PFSK-1 (cell line): ENCODE measurements around the gene DOCK1.

Experiments used
- FOXP2 ChIP-seq: optimal IDR thresholded peaks from 2 replicates; pipeline ENCODE3; 2011; ENCODE audit warnings: borderline replicate concordance, control low read depth, inconsistent platforms; ENCODE audit not compliant: insufficient read depth; ENCODE audit errors: extremely low read length, extremely low read depth
- POLR2AphosphoS5 ChIP-seq: IDR thresholded peaks from 2 replicates; pipeline ENCODE4 v1.6.1; 2012; ENCODE audit warnings: low read depth, mild to moderate bottlenecking, control low read depth, low read length, moderate library complexity
- REST ChIP-seq, 2 experiments: IDR thresholded peaks; 2 replicates each; pipeline versions ENCODE4 v1.6.1 to v1.8.0; 2011 to 2012; ENCODE audit warnings: low read depth in 2 of 2, low read length in 2 of 2, control low read depth in 1 of 2, inconsistent platforms in 1 of 2, mild to moderate bottlenecking in 1 of 2, moderate library complexity in 1 of 2; ENCODE audit not compliant: insufficient read depth in 1 of 2
- SIN3A ChIP-seq: IDR thresholded peaks from 2 replicates; pipeline ENCODE4 v1.6.1; 2012; ENCODE audit warnings: mild to moderate bottlenecking, low read length, moderate library complexity, borderline replicate concordance; ENCODE audit not compliant: insufficient read depth
- TAF1 ChIP-seq: IDR thresholded peaks from 2 replicates; pipeline ENCODE4 v1.6.1; 2012; ENCODE audit warnings: low read length, control low read depth, borderline replicate concordance; ENCODE audit not compliant: insufficient read depth

The DOCK1 gene

DNA sequence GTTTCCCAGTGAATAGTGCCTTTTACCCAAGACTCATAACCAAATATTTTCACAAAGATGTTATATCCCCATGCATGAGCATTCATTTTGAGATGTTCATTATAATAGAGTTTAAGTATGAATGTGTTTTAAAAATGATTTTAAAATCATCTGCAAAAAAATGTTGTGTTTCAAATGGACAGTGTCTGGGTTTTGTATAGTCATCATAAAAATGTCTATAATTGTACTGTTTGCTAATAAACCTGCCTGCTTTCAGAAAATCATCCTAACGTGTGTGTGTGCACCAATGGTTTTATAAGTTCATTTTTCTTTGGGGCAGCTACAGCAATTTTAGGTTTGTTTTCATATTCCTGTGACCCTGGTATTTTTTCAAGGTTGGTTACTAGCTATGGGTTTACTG lies 228.0 kb downstream of the DOCK1 start:
- no peak for TF ChIP-seq POLR2AphosphoS5
- TF ChIP-seq TAF1: no peak
- no peak for TF ChIP-seq FOXP2
- no peak for TF ChIP-seq REST (IDR thresholded peaks at IDR 0.05; ENCODE audit: insufficient read depth in 1 of 2, low read depth in 2 of 2, low read length in 2 of 2)
- TF ChIP-seq SIN3A: no peak

- TF ChIP-seq POLR2AphosphoS5 (no peak), FOXP2 (no peak), TAF1 (no peak), SIN3A (no peak), REST (IDR thresholded peaks at IDR 0.05; ENCODE audit: insufficient read depth in 1 of 2, low read depth in 2 of 2, low read length in 2 of 2) (no peak)
These were observed 228.7 kb downstream of the DOCK1 start for GRCh38 chr10:127133672-127134500.

DNA sequence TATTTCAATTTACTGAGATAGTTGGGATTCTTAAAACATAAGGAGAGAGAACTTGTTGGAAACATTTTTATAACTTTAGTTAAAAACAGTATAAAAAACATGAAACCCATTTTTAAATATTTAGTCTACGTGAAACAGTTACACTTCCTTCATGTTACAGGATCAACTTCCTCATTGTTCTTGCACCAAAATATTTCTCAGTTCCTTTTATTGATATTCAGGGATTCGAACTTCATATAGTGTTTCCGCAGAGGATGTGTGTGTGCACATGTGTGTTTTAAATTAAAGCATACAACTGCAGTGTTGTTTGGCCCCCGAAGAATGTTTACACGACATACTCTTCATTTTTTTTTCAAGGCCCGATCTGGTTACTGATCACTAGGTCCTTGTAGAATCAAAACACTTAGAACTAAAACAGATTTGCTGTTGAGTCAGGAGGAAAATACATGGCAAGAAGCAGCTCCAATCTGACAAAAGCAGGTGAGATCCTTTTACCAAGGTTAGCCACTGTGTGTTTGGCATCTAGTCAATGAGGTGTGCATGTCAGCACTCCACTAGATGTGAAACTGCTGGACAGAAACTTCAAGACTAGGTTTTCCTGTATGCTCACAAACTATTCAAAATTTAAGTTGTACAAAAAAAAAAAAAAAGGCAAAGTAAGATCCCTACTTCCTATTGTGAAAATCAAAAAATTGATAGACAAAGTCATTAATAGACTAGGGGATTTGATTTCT lies 230.8 kb downstream of the DOCK1 start:
- TF ChIP-seq TAF1 (no peak), POLR2AphosphoS5 (no peak), SIN3A (no peak), REST (IDR thresholded peaks at IDR 0.05; ENCODE audit: insufficient read depth in 1 of 2, low read depth in 2 of 2, low read length in 2 of 2) (no peak), FOXP2 (no peak)

GRCh38 chr10:127137391-127137790 lies 232.2 kb downstream of the DOCK1 start:
- TF ChIP-seq SIN3A (no peak), REST (IDR thresholded peaks at IDR 0.05; ENCODE audit: insufficient read depth in 1 of 2, low read depth in 2 of 2, low read length in 2 of 2) (no peak), POLR2AphosphoS5 (no peak), FOXP2 (no peak), TAF1 (no peak)
